ENCODE results near the gene DMD.

The DMD gene

DNA sequence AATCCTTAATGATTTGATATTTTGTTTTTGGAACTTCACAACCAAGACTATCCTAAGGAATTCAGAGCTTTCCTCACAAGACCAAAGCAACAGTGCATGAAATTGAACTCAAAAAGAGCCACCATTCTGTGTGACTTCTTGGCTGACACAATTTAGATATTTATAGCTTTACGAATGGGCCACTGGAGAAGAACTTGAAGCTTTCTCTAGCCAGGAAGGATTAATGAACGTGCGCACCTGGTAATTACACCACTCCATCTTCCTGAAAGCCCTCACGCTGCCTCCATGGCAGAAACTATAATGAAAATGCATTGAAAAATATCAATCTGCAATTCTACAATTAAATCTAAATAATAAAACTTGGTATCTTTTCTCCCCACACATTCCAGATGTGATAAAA is 1057.8 kb downstream of the DMD start:
- TF ChIP-seq, protein P1, sequence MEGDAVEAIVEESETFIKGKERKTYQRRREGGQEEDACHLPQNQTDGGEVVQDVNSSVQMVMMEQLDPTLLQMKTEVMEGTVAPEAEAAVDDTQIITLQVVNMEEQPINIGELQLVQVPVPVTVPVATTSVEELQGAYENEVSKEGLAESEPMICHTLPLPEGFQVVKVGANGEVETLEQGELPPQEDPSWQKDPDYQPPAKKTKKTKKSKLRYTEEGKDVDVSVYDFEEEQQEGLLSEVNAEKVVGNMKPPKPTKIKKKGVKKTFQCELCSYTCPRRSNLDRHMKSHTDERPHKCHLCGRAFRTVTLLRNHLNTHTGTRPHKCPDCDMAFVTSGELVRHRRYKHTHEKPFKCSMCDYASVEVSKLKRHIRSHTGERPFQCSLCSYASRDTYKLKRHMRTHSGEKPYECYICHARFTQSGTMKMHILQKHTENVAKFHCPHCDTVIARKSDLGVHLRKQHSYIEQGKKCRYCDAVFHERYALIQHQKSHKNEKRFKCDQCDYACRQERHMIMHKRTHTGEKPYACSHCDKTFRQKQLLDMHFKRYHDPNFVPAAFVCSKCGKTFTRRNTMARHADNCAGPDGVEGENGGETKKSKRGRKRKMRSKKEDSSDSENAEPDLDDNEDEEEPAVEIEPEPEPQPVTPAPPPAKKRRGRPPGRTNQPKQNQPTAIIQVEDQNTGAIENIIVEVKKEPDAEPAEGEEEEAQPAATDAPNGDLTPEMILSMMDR (IDR thresholded peaks at IDR 0.05; ENCODE audit: low read depth, low read length) = no peak
- H3K4me3 ChIP-seq (ENCODE audit: low read depth, low read length) = no peak overlapping the region

DNA sequence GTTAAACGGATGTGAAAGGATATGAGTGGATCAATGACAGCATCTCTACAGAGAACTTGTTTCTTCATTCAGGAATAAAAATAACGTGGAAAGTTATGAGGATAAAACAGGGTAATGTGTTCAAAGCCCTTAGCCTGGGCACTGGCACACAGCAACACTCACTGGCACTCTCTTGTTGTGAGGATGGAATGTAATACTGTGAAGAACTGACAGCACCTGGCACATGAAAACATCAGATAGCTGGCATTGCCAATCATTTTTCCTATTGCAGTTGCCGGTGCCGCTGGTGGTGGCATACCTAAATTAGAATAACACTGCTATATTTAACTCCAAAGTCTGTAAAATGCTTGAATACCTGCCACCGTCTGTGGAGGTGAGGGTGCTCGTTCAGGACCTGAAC is 1061.2 kb downstream of the DMD start:
- H3K4me3 ChIP-seq (ENCODE audit: low read depth, low read length) = no peak overlapping the region
- TF ChIP-seq, protein P1 (IDR thresholded peaks at IDR 0.05; ENCODE audit: low read depth, low read length) = no peak

DNA sequence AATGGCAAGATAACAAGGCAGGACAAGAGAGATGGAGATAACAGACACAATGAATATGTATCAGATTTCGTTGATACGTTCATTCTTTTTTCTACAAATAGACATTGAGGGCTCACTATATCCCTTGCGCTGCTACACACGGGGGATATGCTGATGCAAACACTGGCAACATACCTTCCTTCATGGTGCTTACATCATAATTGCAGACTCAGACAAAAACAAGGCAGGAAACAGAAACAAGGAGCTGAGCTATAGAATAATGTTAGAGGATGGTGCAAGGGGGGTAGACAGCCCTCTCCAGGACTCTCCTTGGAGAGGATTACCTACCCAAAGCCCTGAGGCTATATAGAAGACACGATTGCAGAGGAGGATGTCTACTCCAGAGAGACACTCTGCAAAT is 1069.5 kb downstream of the DMD start:
- TF ChIP-seq, protein P1 (IDR thresholded peaks at IDR 0.05; ENCODE audit: low read depth, low read length) = no peak
- no peak overlapping the region for H3K4me3 ChIP-seq (ENCODE audit: low read depth, low read length)

DNA sequence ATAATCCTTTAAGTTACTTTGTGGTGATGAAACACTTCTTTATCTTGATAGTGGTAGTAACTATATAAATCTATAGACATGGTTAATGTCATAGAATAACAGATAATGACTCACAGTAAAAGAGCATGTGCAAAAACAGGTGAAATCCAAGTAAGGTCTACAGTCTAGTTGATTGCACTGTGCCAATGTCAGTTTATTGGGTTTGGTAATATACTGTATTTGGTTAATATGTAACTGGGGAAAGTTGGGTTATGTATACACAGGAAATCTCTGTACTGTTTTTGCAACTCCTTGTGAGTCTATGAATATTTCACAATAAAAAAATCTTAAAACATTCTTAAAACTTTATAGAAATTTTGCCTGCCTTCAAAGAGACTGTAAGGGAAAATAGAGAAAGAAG is 1071.9 kb downstream of the DMD start:
- TF ChIP-seq, protein P1 (IDR thresholded peaks at IDR 0.05; ENCODE audit: low read depth, low read length) = no peak
- H3K4me3 ChIP-seq (ENCODE audit: low read depth, low read length) = no peak overlapping the region

DNA sequence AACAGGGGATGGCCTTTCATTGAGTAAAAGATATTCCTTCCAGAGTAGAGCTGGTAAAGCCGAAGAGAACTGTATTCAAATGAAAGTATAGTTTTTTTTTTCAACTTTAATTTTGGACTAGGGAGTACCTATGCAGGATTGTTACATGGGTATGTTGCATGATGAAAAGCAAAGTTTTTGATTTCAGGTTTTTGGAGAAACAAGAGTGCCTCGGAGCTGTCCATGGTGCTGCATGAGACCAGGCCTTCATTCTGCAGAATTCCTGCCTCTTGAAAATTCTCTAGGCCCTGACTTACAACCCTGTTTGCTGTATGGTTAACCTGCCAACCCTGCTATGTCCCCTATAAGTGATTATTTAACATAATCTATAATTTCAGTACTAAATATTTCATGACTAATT is 1073.8 kb downstream of the DMD start:
- TF ChIP-seq, protein P1 (IDR thresholded peaks at IDR 0.05; ENCODE audit: low read depth, low read length) = no peak
- no peak overlapping the region for H3K4me3 ChIP-seq (ENCODE audit: low read depth, low read length)

DNA sequence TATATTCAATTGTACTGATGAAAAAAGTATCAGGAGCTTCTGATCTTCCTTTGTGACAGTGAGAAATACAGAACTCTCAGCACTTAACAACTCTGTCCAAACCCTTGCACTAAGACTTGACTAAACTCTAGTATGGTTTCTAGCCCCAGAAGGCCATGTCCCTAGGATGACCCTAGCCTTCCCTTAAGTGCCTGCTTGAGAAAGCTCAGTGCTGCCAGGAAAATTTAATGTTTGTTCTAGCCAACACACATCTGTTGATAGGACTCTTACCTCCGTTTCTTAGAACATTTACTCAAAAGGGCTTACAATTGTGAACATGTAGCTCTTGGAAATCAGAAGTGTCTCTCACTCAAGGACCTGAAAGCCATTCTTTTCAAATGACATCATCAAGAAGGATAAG is 1084.4 kb downstream of the DMD start:
- no peak overlapping the region for H3K4me3 ChIP-seq (ENCODE audit: low read depth, low read length)
- TF ChIP-seq, protein P1 (IDR thresholded peaks at IDR 0.05; ENCODE audit: low read depth, low read length) = no peak

DNA sequence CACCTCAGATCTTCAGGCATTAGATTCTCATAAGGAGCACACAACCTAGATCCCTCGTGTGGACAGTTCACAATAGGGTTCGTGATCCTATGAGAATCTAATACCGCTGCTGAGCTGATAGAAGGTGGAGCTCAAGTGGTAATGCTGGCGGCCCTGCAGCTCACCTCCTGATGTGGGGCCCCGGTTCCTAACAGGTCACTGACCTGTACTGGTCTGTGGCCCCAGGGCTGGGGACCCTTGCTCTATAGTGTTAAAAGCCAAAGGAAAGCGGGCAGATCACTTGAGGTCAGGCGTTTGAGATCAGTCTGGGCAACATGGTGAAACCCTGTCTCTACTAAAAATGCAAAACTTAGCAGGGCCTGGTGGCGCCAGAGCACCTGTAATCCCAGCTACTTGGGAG is 1092.5 kb downstream of the DMD start:
- TF ChIP-seq, protein P1 (IDR thresholded peaks at IDR 0.05; ENCODE audit: low read depth, low read length) = no peak
- no peak overlapping the region for H3K4me3 ChIP-seq (ENCODE audit: low read depth, low read length)

All from WI38 (cell line).